ENCODE data around the gene WWOX.
A peak's percentile ranks its signal among the peaks of the same experiment; 100 is the strongest.

WWOX gene

GRCh38 chr16:78667675-78668074 lies 568.2 kb downstream of the WWOX start:
- Histone ChIP-seq H3K4ac (ENCODE audit: low read depth, low read length) (no peak overlapping the region), H4K5ac (ENCODE audit: low read length) (no peak overlapping the region), H3K18ac (ENCODE audit: low read length) (no peak overlapping the region), H2BK5ac (ENCODE audit: low read length) (no peak overlapping the region), H4K8ac (ENCODE audit: low read depth, low read length) (no peak overlapping the region), H2BK120ac (ENCODE audit: low read depth, low read length) (no peak overlapping the region), H3K36me3 (ENCODE audit: control insufficient read depth, insufficient read depth, low read length) (no peaks in the 10 kb centered on the region), H2AK5ac (ENCODE audit: low read length) (no peak overlapping the region), H3K4me2 (ENCODE audit: low read length) (no peak overlapping the region), H2BK15ac (replicated peaks; ENCODE audit: low read depth) (no peak overlapping the region), H3K4me3 (ENCODE audit: low read length) (no peak overlapping the region), H3K27me3 (ENCODE audit: insufficient read depth, low read length, poor library complexity) (no peaks in the 10 kb centered on the region), H3K27ac (ENCODE audit: low read depth, low read length) (no peak overlapping the region), H3K9ac (ENCODE audit: low read length) (no peak overlapping the region), H3K23ac (ENCODE audit: low read length) (no peak overlapping the region), H3K79me2 (ENCODE audit: control insufficient read depth, insufficient read depth, low read length) (no peaks in the 10 kb centered on the region), H3K4me1 (ENCODE audit: control insufficient read depth, low read depth, low read length) (peaks cover 8% of the 10 kb centered on the region), H3K56ac (ENCODE audit: low read length) (no peak overlapping the region), H3K79me1 (ENCODE audit: low read length) (no peaks in the 10 kb centered on the region)
- DNase-seq, result no peak
- WGBS (ENCODE audit: extremely low coverage, insufficient coverage, low lambda C conversion rate), result no CpG with 5 or more reads among the region's 5 CpGs

DNA sequence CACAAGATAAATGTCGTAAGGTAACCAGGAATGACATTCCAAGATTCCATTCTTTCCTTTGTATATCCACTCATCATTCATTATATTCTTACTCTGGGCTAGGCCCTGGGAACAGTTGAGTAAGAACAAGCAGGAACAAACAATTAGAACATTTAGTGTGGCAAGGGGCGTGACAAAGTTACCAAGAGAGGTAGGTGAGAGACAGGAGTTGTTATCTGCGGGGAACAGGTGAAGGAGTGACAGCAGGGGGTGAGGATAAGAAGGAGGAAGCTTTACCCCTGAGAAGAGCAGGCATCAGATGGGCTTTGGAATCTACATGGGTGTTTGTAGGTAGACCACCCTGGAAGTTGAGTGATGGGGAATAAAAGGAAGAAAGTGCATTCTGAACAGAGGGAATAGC lies 568.9 kb downstream of the WWOX start:
- no peak overlapping the region for H3K9ac ChIP-seq (ENCODE audit: low read length)
- no peak overlapping the region for H2BK5ac ChIP-seq (ENCODE audit: low read length)
- H2BK15ac ChIP-seq (replicated peaks; ENCODE audit: low read depth), result no peak overlapping the region
- no peaks in the 10 kb centered on the region for H3K27me3 ChIP-seq (ENCODE audit: insufficient read depth, low read length, poor library complexity)
- no CpG with 5 or more reads among the region's 3 CpGs for WGBS (ENCODE audit: extremely low coverage, insufficient coverage, low lambda C conversion rate)
- no peak overlapping the region for H4K8ac ChIP-seq (ENCODE audit: low read depth, low read length)
- no peaks in the 10 kb centered on the region for H3K79me1 ChIP-seq (ENCODE audit: low read length)
- no peak overlapping the region for H3K4ac ChIP-seq (ENCODE audit: low read depth, low read length)
- no peak overlapping the region for H2BK120ac ChIP-seq (ENCODE audit: low read depth, low read length)
- H3K36me3 ChIP-seq (ENCODE audit: control insufficient read depth, insufficient read depth, low read length), result no peaks in the 10 kb centered on the region
- no peak overlapping the region for H3K4me3 ChIP-seq (ENCODE audit: low read length)
- no peaks in the 10 kb centered on the region for H3K79me2 ChIP-seq (ENCODE audit: control insufficient read depth, insufficient read depth, low read length)
- H3K27ac ChIP-seq (ENCODE audit: low read depth, low read length), result no peak overlapping the region
- no peak overlapping the region for H3K56ac ChIP-seq (ENCODE audit: low read length)
- H2AK5ac ChIP-seq (ENCODE audit: low read length), result no peak overlapping the region
- peaks cover 8% of the 10 kb centered on the region for H3K4me1 ChIP-seq (ENCODE audit: control insufficient read depth, low read depth, low read length)
- no peak overlapping the region for H3K4me2 ChIP-seq (ENCODE audit: low read length)
- no peak overlapping the region for H4K5ac ChIP-seq (ENCODE audit: low read length)
- H3K23ac ChIP-seq (ENCODE audit: low read length), result no peak overlapping the region
- DNase-seq, result peak; percentile 53
- H3K18ac ChIP-seq (ENCODE audit: low read length), result no peak overlapping the region

DNA sequence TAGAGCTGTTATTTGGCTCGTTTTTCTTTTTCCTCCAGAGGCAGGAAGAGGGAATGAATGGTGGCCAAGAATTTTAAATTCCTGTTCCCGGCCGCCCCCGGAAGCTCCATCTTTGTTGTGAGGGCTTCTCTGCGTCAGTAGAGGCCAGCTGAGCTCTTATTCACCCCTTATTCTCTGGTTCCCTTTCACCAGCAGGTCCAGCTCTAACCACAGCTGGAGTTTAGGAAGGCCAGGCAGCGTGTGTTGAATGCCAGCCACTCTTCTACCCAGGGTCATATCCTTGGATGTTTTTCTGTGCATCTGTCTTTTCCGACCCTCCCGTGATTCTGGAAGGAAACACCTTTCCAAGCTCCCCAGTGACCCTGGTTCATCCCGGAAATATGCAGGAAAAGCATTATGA lies 570.5 kb downstream of the WWOX start:
- no peak overlapping the region for H4K8ac ChIP-seq (ENCODE audit: low read depth, low read length)
- H2AK5ac ChIP-seq (ENCODE audit: low read length), result no peak overlapping the region
- H3K36me3 ChIP-seq (ENCODE audit: control insufficient read depth, insufficient read depth, low read length), result no peaks in the 10 kb centered on the region
- no peak overlapping the region for H3K4me3 ChIP-seq (ENCODE audit: low read length)
- H3K4me1 ChIP-seq (ENCODE audit: control insufficient read depth, low read depth, low read length), result peaks cover 8% of the 10 kb centered on the region
- no peaks in the 10 kb centered on the region for H3K79me2 ChIP-seq (ENCODE audit: control insufficient read depth, insufficient read depth, low read length)
- H2BK15ac ChIP-seq (replicated peaks; ENCODE audit: low read depth), result no peak overlapping the region
- no peak overlapping the region for H3K18ac ChIP-seq (ENCODE audit: low read length)
- no peak overlapping the region for H3K9ac ChIP-seq (ENCODE audit: low read length)
- H3K4ac ChIP-seq (ENCODE audit: low read depth, low read length), result no peak overlapping the region
- H3K4me2 ChIP-seq (ENCODE audit: low read length), result no peak overlapping the region
- WGBS (ENCODE audit: extremely low coverage, insufficient coverage, low lambda C conversion rate), result no CpG with 5 or more reads among the region's 9 CpGs
- H4K5ac ChIP-seq (ENCODE audit: low read length), result no peak overlapping the region
- H3K79me1 ChIP-seq (ENCODE audit: low read length), result no peaks in the 10 kb centered on the region
- DNase-seq, result no peak
- H2BK5ac ChIP-seq (ENCODE audit: low read length), result no peak overlapping the region
- H3K56ac ChIP-seq (ENCODE audit: low read length), result no peak overlapping the region
- no peak overlapping the region for H3K27ac ChIP-seq (ENCODE audit: low read depth, low read length)
- no peaks in the 10 kb centered on the region for H3K27me3 ChIP-seq (ENCODE audit: insufficient read depth, low read length, poor library complexity)
- H2BK120ac ChIP-seq (ENCODE audit: low read depth, low read length), result no peak overlapping the region
- H3K23ac ChIP-seq (ENCODE audit: low read length), result peak overlapping the region; percentile 73

DNA sequence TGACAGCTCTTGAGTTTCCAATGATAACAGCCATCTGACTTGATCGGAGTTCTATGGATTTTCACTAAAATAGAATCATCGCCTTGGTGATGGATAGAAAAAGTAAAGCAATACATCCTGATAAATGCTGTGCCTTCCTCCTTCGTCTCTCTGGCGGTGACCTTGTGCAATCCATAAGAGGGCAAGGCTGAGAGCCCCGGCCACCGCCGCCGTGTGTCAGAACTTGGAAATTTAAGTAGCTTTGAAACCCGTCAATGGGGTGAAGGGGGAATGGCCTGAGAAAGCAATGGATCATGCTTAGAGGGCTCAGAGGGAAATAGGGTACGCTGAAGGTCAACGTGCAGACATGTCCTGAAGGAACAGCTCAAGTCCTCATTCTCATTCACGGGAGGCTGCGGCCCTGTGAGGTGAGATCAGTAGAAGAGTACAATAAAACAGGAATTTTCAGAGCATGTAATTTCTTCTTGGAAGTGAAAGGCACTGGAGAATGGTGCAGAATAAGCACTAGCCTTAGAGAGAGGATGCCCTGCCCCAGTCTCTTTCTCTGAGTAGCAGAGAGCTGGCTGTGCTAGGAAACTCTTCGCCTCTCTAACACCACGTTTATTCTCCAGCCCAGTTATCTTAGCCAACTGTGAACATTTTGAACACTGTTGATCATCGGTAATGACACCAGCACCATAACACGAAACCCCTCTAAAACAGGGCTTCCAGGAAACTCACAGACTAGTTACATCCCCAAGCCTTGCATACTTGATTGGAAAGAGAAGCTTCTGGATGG lies 573.5 kb downstream of the WWOX start:
- no peak overlapping the region for H3K18ac ChIP-seq (ENCODE audit: low read length)
- no peaks in the 10 kb centered on the region for H3K36me3 ChIP-seq (ENCODE audit: control insufficient read depth, insufficient read depth, low read length)
- no peak overlapping the region for H4K5ac ChIP-seq (ENCODE audit: low read length)
- peaks cover 8% of the 10 kb centered on the region for H3K4me1 ChIP-seq (ENCODE audit: control insufficient read depth, low read depth, low read length)
- no peak overlapping the region for H3K27ac ChIP-seq (ENCODE audit: low read depth, low read length)
- H2AK5ac ChIP-seq (ENCODE audit: low read length), result no peak overlapping the region
- WGBS (ENCODE audit: extremely low coverage, insufficient coverage, low lambda C conversion rate), result no CpG with 5 or more reads among the region's 17 CpGs
- H3K4ac ChIP-seq (ENCODE audit: low read depth, low read length), result no peak overlapping the region
- no peak overlapping the region for H3K56ac ChIP-seq (ENCODE audit: low read length)
- H3K4me2 ChIP-seq (ENCODE audit: low read length), result no peak overlapping the region
- H2BK120ac ChIP-seq (ENCODE audit: low read depth, low read length), result no peak overlapping the region
- no peak overlapping the region for H3K9ac ChIP-seq (ENCODE audit: low read length)
- H3K79me2 ChIP-seq (ENCODE audit: control insufficient read depth, insufficient read depth, low read length), result no peaks in the 10 kb centered on the region
- H3K4me3 ChIP-seq (ENCODE audit: low read length), result no peak overlapping the region
- no peak overlapping the region for H2BK5ac ChIP-seq (ENCODE audit: low read length)
- H3K23ac ChIP-seq (ENCODE audit: low read length), result no peak overlapping the region
- no peaks in the 10 kb centered on the region for H3K27me3 ChIP-seq (ENCODE audit: insufficient read depth, low read length, poor library complexity)
- no peaks in the 10 kb centered on the region for H3K79me1 ChIP-seq (ENCODE audit: low read length)
- no peak overlapping the region for H4K8ac ChIP-seq (ENCODE audit: low read depth, low read length)
- H2BK15ac ChIP-seq (replicated peaks; ENCODE audit: low read depth), result no peak overlapping the region
- DNase-seq, result no peak

GRCh38 chr16:78673884-78674283 lies 574.4 kb downstream of the WWOX start:
- Histone ChIP-seq H3K18ac (ENCODE audit: low read length) (no peak overlapping the region), H3K4me2 (ENCODE audit: low read length) (no peak overlapping the region), H3K79me1 (ENCODE audit: low read length) (no peaks in the 10 kb centered on the region), H3K56ac (ENCODE audit: low read length) (no peak overlapping the region), H3K4ac (ENCODE audit: low read depth, low read length) (no peak overlapping the region), H2BK15ac (replicated peaks; ENCODE audit: low read depth) (no peak overlapping the region), H3K79me2 (ENCODE audit: control insufficient read depth, insufficient read depth, low read length) (no peaks in the 10 kb centered on the region), H3K36me3 (ENCODE audit: control insufficient read depth, insufficient read depth, low read length) (no peaks in the 10 kb centered on the region), H4K5ac (ENCODE audit: low read length) (no peak overlapping the region), H3K9ac (ENCODE audit: low read length) (no peak overlapping the region), H3K23ac (ENCODE audit: low read length) (no peak overlapping the region), H3K27ac (ENCODE audit: low read depth, low read length) (no peak overlapping the region), H4K8ac (ENCODE audit: low read depth, low read length) (no peak overlapping the region), H2AK5ac (ENCODE audit: low read length) (no peak overlapping the region), H2BK120ac (ENCODE audit: low read depth, low read length) (no peak overlapping the region), H3K4me1 (ENCODE audit: control insufficient read depth, low read depth, low read length) (peaks cover 2% of the 10 kb centered on the region), H2BK5ac (ENCODE audit: low read length) (no peak overlapping the region), H3K27me3 (ENCODE audit: insufficient read depth, low read length, poor library complexity) (no peaks in the 10 kb centered on the region), H3K4me3 (ENCODE audit: low read length) (no peak overlapping the region)
- DNase-seq, result no peak
- no CpG with 5 or more reads among the region's 5 CpGs for WGBS (ENCODE audit: extremely low coverage, insufficient coverage, low lambda C conversion rate)

DNA sequence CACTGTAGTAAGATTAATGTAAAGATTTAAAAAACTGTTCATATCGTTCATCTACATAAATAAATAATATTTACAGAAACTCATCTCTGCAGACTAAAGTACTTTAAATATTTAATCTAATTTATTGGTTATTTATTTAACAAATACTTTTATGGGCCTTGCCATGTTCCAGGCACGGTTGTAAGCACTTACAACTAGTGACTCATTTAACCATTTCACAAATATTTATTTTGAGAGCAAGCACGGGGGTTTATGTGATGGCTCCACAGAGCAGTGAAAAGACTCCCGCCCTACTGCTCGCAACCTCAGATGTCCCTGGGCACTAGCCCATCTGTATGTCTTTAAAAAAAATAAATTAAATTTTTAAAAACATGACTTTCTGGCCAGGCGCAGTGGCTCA lies 575.9 kb downstream of the WWOX start:
- Histone ChIP-seq H3K56ac (ENCODE audit: low read length) (no peak overlapping the region), H4K8ac (ENCODE audit: low read depth, low read length) (no peak overlapping the region), H3K79me1 (ENCODE audit: low read length) (no peaks in the 10 kb centered on the region), H3K4ac (ENCODE audit: low read depth, low read length) (no peak overlapping the region), H2BK15ac (replicated peaks; ENCODE audit: low read depth) (no peak overlapping the region), H3K23ac (ENCODE audit: low read length) (no peak overlapping the region), H3K79me2 (ENCODE audit: control insufficient read depth, insufficient read depth, low read length) (no peaks in the 10 kb centered on the region), H3K27ac (ENCODE audit: low read depth, low read length) (no peak overlapping the region), H3K4me1 (ENCODE audit: control insufficient read depth, low read depth, low read length) (no peaks in the 10 kb centered on the region), H3K9ac (ENCODE audit: low read length) (no peak overlapping the region), H3K36me3 (ENCODE audit: control insufficient read depth, insufficient read depth, low read length) (no peaks in the 10 kb centered on the region), H3K4me2 (ENCODE audit: low read length) (no peak overlapping the region), H4K5ac (ENCODE audit: low read length) (no peak overlapping the region), H2AK5ac (ENCODE audit: low read length) (no peak overlapping the region), H3K27me3 (ENCODE audit: insufficient read depth, low read length, poor library complexity) (no peaks in the 10 kb centered on the region), H3K4me3 (ENCODE audit: low read length) (no peak overlapping the region), H3K18ac (ENCODE audit: low read length) (no peak overlapping the region), H2BK120ac (ENCODE audit: low read depth, low read length) (no peak overlapping the region), H2BK5ac (ENCODE audit: low read length) (no peak overlapping the region)
- no CpG with 5 or more reads among the region's 6 CpGs for WGBS (ENCODE audit: extremely low coverage, insufficient coverage, low lambda C conversion rate)
- no peak for DNase-seq

All from mesendoderm (in vitro differentiated cells).